Left hindlimb (tissue), 1 donor: Measurements from ENCODE around the gene SGCE.
A peak's percentile ranks its signal among the peaks of the same experiment; 100 is the strongest.
"Not testable (repeated sequence)": the region's sequence is repeated elsewhere in the genome, so short reads cannot be mapped to it uniquely, and the experiment has no call there.

Experiments
- DNase-seq: peaks from one replicate; pipeline ENCODE4 v3.0.0-alpha.2; 2018

SGCE gene

DNA sequence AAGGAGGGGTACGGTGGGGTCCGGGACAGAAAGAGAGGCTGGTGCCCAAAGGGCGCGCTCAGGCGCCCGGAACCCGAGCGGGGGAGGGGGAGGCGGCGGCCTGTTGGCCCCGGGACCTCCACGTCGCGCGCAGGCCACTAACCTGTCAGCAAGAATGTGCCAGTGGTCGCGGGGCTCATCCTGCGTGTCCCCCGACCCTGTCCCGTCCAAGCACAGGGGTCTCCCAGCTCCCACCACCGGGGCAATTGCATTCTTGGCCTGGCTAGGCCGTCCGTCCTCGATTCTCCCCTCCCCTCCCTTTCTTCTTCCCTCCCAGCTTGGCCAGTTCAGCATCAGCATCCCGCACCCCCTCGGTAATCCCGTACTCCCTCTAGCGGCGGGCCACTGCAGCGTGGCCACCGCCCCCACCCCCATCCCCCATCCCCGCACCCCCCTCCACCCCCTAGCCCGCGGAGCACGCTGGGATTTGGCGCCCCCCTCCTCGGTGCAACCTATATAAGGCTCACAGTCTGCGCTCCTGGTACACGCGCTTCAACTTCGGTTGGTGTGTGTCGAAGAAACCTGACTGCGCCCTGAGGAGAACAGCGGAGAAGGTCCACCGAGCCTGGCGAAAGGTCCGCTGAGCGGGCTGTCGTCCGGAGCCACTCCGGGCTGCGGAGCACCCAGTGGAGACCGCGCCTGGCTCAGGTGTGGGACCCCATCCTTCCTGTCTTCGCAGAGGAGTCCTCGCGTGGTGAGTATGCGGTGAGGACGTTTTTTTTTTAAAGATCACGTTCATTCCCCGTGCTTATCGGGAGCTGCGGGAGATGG is at the start of gene SGCE:
Gene SGCE (minus strand): TSS at position 286 of the 810 bp plus-strand sequence. CDS start 35 bp downstream, at position 251.
- peak; percentile 93 for DNase-seq

GRCh38 chr7:94705155-94706021 is 49.5 kb upstream of the SGCE start:
- not testable (repeated sequence) for DNase-seq

DNA sequence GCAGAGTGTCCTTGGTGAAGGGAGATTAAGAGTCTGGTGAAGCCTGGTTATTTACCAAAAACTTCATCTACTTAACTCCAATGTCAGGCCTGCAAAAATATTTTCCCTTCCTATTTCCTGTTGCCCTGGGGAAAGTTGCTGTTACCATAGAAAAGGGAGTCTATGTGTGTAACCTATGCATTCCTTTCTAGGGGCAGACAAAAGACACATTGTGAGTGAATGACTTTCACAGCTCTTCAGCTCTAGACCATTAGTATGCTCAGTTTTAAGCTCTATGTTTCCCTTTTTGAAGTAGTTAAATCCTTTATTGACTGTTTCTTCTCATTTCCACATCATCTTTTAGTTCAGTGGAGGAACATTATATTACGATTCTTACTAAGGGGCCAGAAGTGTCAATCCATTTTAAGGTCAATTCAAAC is 45.6 kb upstream of the SGCE start:
- no peak for DNase-seq

DNA sequence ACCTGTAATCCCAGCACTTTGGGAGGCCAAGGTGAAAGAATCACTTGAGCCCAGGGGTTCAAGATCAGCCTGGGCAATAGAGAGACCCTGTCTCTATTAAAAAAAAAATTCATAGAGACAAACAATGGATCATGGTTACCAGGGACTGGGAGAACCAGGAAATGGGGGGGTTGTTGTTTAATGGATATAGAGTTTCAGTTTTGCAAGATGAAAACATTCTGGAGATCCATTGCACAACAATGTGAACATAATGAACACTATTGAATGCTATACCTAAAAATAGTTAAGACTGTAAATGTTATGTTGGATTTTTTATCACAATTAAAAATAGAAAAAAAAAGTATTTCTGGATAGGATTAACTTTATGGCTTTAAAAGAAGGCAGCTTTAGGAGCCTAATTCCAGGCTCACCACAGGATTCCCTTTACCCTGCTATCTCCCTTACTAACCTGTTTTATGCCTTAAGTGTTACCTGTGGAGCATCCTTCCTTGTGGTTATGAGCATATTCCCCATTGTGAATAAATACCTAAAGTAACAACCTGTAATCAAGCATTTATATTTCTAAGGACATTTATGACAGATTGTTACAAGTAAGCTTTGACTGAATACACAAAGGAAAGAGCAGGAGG is 45.1 kb upstream of the SGCE start:
- no peak for DNase-seq

GRCh38 chr7:94698275-94698674 is 42.3 kb upstream of the SGCE start:
- DNase-seq = no peak

DNA sequence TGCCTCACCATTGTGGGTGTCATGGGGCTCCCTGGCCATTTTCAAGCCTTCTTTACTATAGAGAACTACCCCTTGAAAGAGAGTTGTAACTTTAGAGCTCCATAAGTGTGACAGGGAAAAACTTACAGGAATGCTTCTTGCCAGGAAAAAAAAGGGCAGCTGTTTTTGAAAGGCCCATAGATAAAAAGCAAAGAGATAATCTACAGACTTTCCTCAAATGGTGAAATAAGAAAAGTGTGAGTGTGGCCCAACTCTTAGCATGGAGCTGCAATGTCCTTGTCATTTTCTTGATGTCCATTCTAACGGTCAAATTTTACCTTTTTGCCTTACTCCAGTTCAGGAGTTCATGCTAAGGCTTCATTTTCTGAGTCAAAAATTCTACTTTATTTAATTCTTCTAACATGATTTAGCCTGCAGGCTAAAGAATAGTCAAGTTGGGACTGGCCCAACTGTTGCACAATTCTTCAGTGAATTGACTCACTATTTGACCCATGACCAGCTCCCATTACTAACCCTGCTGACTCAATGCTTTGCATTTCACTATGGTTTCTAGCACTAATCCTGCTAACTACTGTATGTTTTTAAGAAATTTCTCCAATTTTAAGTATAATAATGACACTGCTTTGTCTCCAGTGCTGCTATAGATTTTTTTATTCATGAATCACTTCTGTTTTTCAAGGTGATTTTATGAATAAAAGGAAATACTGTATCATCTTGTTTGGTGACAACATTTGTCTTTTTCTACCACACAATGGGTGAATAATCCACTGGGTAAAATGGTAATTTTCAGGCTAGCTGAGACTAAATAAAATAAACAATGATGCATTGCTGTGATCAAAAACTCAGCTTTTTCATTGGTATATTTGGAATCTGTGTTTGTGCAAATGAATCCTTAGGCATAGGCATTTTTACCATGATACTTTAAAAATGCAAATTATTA is 41.4 kb upstream of the SGCE start:
- no peak for DNase-seq

DNA sequence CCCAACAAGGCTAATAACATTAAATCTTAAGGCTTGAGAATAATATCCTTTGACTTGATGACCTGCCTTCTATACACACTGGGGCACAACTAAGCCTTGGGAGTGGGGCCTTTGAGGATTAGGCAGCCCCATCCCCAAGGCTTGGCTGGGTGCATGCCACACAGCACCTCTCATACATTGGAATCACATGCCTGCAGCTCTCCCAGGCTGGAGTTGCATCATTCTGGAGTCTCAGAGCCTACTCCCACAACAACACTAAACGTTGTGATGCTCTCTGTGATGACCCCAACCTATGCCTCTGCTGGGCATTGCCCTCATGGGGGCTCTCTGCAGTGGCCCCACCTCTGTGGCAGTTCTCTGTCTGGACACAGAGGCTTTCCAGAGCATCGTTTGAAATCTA is 31.9 kb upstream of the SGCE start:
- DNase-seq = no peak

- DNase-seq = no peak
These were observed 31.1 kb upstream of the SGCE start for GRCh38 chr7:94687076-94687475.

GRCh38 chr7:94683066-94683465 is 27.1 kb upstream of the SGCE start:
- no peak for DNase-seq

GRCh38 chr7:94679358-94679757 is 23.4 kb upstream of the SGCE start:
- DNase-seq = no peak

GRCh38 chr7:94676431-94676830 is 20.5 kb upstream of the SGCE start:
- no peak for DNase-seq

- no peak for DNase-seq
These were observed 19.4 kb upstream of the SGCE start for GRCh38 chr7:94675356-94675755.

DNA sequence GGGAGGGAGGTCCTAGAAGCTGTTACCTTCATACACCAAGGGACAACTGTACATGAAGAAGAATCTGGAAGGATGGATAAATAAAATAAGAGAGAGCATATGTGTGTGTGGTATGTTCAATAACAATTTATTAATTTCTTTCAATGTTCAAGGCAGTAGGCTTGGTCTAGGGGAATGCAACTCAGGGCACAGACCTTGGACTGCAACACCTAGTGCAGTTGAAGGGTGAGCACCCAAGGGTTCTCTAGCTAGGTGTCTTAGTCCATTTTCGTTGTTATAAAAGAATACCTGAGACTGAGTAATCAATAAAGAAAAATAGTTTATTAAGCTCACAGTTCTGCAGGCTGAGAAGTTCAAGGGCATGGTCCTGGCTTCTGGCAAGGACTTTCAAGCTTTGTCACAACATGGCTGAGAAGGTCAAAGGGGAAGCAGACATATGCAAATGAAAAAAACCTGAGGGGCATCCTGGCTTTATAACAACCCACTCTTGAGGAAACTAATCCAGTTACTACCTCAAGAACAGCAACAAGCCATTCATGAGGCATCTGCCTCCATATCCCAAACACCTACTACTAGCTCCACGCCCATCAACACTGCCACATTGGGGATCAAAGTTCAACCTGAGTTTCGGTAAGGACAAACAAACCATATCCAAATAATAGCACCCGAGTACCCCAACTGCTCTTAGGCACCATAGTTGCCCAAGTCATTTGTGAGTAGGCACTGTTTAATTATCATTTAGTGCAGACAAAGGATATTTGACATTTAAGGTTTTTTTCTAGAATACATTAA is 15.7 kb upstream of the SGCE start:
- DNase-seq = no peak

DNA sequence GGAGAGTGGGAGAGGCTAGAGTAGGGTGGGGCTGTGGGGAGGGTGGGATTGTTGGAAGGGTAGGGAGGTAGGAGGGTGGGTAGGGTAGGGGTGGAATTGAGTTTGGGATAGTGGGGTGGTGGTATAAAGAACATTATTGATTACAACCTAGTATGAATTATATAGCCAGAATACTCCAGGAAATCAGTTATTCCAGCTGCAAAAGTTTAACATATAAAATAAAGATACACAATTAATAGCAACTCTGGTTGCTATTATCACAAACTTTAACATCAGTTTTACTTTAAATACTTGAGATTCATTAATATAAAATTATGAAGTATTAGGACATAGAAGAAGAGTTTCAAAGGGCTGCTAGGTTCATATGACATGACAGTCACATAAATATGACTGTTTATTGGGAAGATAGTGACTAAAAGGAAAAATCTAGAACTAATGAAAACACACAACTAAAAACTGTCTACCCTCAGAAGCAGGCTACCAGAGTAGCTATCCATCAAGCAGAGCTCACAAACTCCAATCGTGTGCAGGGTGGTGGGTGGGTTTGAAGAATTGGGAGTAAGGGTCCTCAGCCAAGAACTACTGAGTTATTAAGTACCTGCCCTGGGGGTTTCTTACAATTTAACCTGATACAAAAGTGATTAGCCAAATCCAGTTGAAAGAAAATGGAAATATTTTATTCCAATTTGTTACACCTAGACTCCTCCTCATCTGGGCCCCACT is 14.0 kb upstream of the SGCE start:
- no peak for DNase-seq

GRCh38 chr7:94666879-94667587 is 11.1 kb upstream of the SGCE start:
- no peak for DNase-seq

GRCh38 chr7:94665426-94665825 is 9.5 kb upstream of the SGCE start:
- no peak for DNase-seq

DNA sequence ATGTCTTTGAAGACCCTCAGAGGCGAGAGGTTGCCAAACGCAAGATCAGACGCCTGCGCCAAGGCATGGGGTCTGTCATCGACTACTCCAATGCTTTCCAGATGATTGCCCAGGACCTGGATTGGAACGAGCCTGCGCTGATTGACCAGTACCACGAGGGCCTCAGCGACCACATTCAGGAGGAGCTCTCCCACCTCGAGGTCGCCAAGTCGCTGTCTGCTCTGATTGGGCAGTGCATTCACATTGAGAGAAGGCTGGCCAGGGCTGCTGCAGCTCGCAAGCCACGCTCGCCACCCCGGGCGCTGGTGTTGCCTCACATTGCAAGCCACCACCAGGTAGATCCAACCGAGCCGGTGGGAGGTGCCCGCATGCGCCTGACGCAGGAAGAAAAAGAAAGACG is 8.1 kb upstream of the SGCE start:
- DNase-seq = no peak

- DNase-seq = no peak
These were observed 6.6 kb upstream of the SGCE start for GRCh38 chr7:94662548-94662947.

GRCh38 chr7:94660006-94660405 is 4.1 kb upstream of the SGCE start:
- no peak for DNase-seq

- no peak for DNase-seq
These were observed 2.9 kb upstream of the SGCE start for GRCh38 chr7:94658826-94659225.
